Suprapubic skin (tissue), 4 donors: Measurements from ENCODE around the gene FMN1. TPM values are rescaled to one million over a fixed set of nuclear protein-coding genes. Genes with fewer than 3 reads are reported as not detected.

Experiments
- DNase-seq, 2 donors: peaks; one replicate each; pipeline ENCODE4 v3.0.0-alpha.2; 2019; ENCODE audit warnings: low spot score in 2 of 2
- H3K27ac ChIP-seq: fragments of 200-600 bp; sonication (generic); one replicate; pipeline ENCODE4 v1.5.1; 2019
- H3K27me3 ChIP-seq: fragments of 200-600 bp; sonication (generic); one replicate; pipeline ENCODE4 v1.5.1; 2019
- H3K36me3 ChIP-seq: fragments of 200-600 bp; sonication (generic); one replicate; pipeline ENCODE4 v1.5.1; 2019
- H3K4me1 ChIP-seq: fragments of 200-600 bp; sonication (generic); one replicate; pipeline ENCODE4 v1.5.1; 2019
- H3K4me3 ChIP-seq: fragments of 200-600 bp; sonication (generic); one replicate; pipeline ENCODE4 v1.5.1; 2019; ENCODE audit warnings: mild to moderate bottlenecking
- H3K9me3 ChIP-seq: fragments of 200-600 bp; sonication (generic); one replicate; pipeline ENCODE4 v1.5.1; 2019
- CTCF ChIP-seq, 2 donors: fragments of 200-600 bp in 1 of 2; fragments of 450-650 bp in 1 of 2; sonication (generic) in 1 of 2; IDR thresholded peaks; one replicate each; pipeline ENCODE4 v1.5.1; 2016 to 2019; ENCODE audit warnings: antibody characterized with exemption in 2 of 2, mild to moderate bottlenecking in 1 of 2, moderate library complexity in 1 of 2
- EP300 ChIP-seq: sonication (generic); formaldehyde crosslinking; IDR thresholded peaks from one replicate; pipeline ENCODE4 v1.6.1; 2017; ENCODE audit warnings: antibody characterized with exemption
- POLR2A ChIP-seq, 2 donors: fragments of 450-650 bp; IDR thresholded peaks; one replicate each; pipeline ENCODE4 v1.6.1; 2017; ENCODE audit warnings: antibody characterized with exemption in 2 of 2, mild to moderate bottlenecking in 2 of 2, moderate library complexity in 2 of 2
- POLR2AphosphoS5 ChIP-seq, 3 donors: sonication (generic); formaldehyde crosslinking; IDR thresholded peaks; one replicate each; pipeline ENCODE4 v1.6.1; 2017; ENCODE audit warnings: antibody characterized with exemption in 3 of 3
- WGBS: methylation state at CpG from one replicate; pipeline ENCODE4 v1.1.5; 2018; 5-methylcytosine and 5-hydroxymethylcytosine counted together
- total RNA-seq, 4 donors: library from RNA; depleted of rRNA; stranded (reverse); fragments of >200 nt; gene quantifications; one replicate each; pipeline ENCODE4 v1.1.0, GENCODE V29; 2016

Gene FMN1
- total RNA-seq, 4 donors from 2014 or later, result 19.8 to 47.3 (median 33.1) TPM

DNA sequence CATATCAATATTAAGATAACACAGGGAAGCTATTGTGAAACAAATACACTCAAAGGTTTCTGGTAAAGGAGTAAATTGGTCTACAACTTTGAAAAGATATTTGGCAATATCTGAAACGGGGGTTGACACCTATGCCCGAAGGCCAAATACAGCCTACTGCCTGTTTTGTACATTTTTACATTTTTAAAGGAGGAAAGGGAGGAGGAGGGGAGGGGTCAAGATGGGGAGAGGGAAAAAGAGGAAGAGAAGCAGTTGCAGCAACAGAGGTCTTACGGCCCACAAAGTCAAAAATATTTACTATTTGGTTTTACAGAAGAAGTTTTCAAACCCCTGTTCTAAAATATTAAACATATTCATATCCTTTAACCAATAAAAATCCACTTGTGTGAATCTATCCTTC is 94.2 kb downstream of the FMN1 start:
- no peak for TF ChIP-seq POLR2AphosphoS5 (IDR thresholded peaks at IDR 0.05)
- TF ChIP-seq POLR2A (IDR thresholded peaks at IDR 0.05), result no peak
- no peak for TF ChIP-seq CTCF (IDR thresholded peaks at IDR 0.05)
- TF ChIP-seq EP300, result no peak
- Histone ChIP-seq H3K27me3 (no peaks in the 10 kb centered on the region), H3K9me3 (no peaks in the 10 kb centered on the region), H3K27ac (no peak overlapping the region), H3K4me3 (no peak overlapping the region), H3K4me1 (no peaks in the 10 kb centered on the region), H3K36me3 (no peaks in the 10 kb centered on the region)
- no peak for DNase-seq
- 63% methylated on average over 3 of the region's 3 CpGs for WGBS

DNA sequence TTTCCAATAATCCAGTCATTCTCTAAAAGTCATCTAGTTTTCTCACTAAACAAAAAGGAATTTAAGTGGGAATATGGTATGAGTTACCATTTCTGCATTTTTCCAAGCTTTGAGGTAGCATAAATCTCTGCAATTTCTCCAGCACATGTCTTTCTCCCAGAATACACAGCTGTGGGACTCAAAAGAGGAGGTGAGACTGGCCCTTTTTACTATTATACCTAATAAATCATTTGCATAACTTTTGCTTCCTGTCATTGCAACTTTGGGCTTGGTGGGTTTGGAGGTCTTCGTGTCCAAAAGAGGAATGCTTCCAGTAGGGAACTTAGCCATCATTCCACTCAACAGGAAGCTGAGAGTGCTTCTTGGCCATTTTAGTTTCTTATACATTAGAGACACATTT is 94.8 kb downstream of the FMN1 start:
- no peak for DNase-seq
- WGBS, result 40% methylated on average over 1 of the region's 1 CpG
- no peaks in the 10 kb centered on the region for H3K4me1 ChIP-seq
- H3K9me3 ChIP-seq, result no peaks in the 10 kb centered on the region
- H3K36me3 ChIP-seq, result no peaks in the 10 kb centered on the region
- no peak overlapping the region for H3K4me3 ChIP-seq
- H3K27me3 ChIP-seq, result no peaks in the 10 kb centered on the region
- TF ChIP-seq POLR2A (IDR thresholded peaks at IDR 0.05) (no peak), POLR2AphosphoS5 (IDR thresholded peaks at IDR 0.05) (no peak), CTCF (IDR thresholded peaks at IDR 0.05) (no peak)
- H3K27ac ChIP-seq, result no peak overlapping the region

DNA sequence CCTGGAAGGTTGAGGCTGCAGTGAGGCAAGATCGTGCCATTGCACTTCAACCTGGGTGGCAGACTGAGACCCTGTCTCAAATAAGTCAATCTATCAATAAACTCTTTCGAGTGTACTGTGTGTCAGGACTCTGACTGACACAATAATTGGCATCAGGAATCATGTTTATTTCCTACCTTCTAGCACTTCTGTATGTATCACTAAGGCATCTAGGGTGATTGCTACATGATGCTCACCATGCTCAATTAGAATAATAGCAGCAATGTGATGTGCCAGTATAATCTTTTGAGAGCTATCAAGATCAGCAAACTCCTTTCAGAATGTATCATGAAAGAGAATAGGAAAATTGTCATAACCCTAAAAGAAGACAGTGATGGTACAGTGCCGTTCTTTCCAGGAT is 95.3 kb downstream of the FMN1 start:
- Histone ChIP-seq H3K4me1 (no peaks in the 10 kb centered on the region), H3K9me3 (no peaks in the 10 kb centered on the region), H3K27ac (no peak overlapping the region), H3K36me3 (no peaks in the 10 kb centered on the region), H3K4me3 (no peak overlapping the region), H3K27me3 (no peaks in the 10 kb centered on the region)
- WGBS, result 90% methylated on average over 3 of the region's 3 CpGs
- TF ChIP-seq CTCF (IDR thresholded peaks at IDR 0.05) (no peak), EP300 (no peak), POLR2A (IDR thresholded peaks at IDR 0.05) (no peak), POLR2AphosphoS5 (IDR thresholded peaks at IDR 0.05) (no peak)
- DNase-seq, result no peak

GRCh38 chr15:33098094-33099058 is 96.1 kb downstream of the FMN1 start:
- H3K4me3 ChIP-seq, result no peak overlapping the region
- no peaks in the 10 kb centered on the region for H3K27me3 ChIP-seq
- WGBS, result 75% methylated on average over 7 of the region's 7 CpGs
- no peak overlapping the region for H3K27ac ChIP-seq
- DNase-seq, result no peak
- H3K36me3 ChIP-seq, result no peaks in the 10 kb centered on the region
- no peaks in the 10 kb centered on the region for H3K9me3 ChIP-seq
- no peaks in the 10 kb centered on the region for H3K4me1 ChIP-seq
- TF ChIP-seq POLR2A (IDR thresholded peaks at IDR 0.05) (no peak), EP300 (no peak), CTCF (IDR thresholded peaks at IDR 0.05) (no peak), POLR2AphosphoS5 (IDR thresholded peaks at IDR 0.05) (no peak)

DNA sequence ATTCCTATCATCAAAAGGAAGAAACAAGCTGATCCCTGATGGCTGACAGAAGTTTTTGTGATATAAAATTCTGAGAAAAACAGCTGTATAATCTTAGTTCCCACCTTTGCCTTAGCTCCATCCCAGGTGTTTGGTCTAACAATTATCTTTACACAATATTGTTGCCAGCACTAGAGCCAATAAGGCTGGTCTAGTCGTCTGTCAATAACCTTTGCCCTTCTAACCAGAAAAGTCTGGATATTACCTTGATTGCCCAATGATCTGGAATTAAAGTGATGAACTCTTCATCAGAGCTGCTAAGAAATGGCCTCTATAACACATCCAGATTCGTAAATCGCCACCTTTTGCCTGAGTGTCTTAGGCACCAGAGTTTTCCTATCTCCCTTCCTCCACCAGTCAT is 98.4 kb downstream of the FMN1 start:
- no peaks in the 10 kb centered on the region for H3K9me3 ChIP-seq
- H3K27ac ChIP-seq, result no peak overlapping the region
- WGBS, result 84% methylated on average over 3 of the region's 3 CpGs
- no peaks in the 10 kb centered on the region for H3K36me3 ChIP-seq
- no peak for TF ChIP-seq POLR2AphosphoS5 (IDR thresholded peaks at IDR 0.05)
- TF ChIP-seq EP300, result no peak
- TF ChIP-seq CTCF (IDR thresholded peaks at IDR 0.05), result no peak
- no peak for TF ChIP-seq POLR2A (IDR thresholded peaks at IDR 0.05)
- H3K4me3 ChIP-seq, result no peak overlapping the region
- no peaks in the 10 kb centered on the region for H3K4me1 ChIP-seq
- no peaks in the 10 kb centered on the region for H3K27me3 ChIP-seq
- DNase-seq, result no peak
